K562 (cell line): ENCODE data around the gene ITGB5. TPM values are rescaled to one million over a fixed set of nuclear protein-coding genes. Genes with fewer than 3 reads are reported as not detected.

ENCODE experiments used
- ATAC-seq: fragments of 200-7000 bp; cut with Tn5 transposase; 3 replicates; pipeline ENCODE4 v1.9.1; 2020; ENCODE audit warnings: moderate library complexity
- BruUV-seq: library from RNA; stranded (reverse); fragments of 400-500 nt; replicated peaks from 2 replicates; lab custom pipeline; 2021; lab: Mats Ljungman, UMichigan
- CTCF ChIA-PET: fragments of 300-600 bp; formaldehyde crosslinking; extraction: SDS; loops from one replicate; lab custom pipeline; 2021; ENCODE audit warnings: low intra/inter-chr PET ratio; lab: Yijun Ruan, JAX
- POLR2A ChIA-PET: fragments of 300-600, 350-650 bp; sonication (Branson Sonifier 250); formaldehyde crosslinking; extraction: SDS; loops from one replicate; lab custom pipeline; 2021; ENCODE audit warnings: antibody characterized with exemption, inconsistent platforms; lab: Yijun Ruan, JAX
- DNase-seq, 4 experiments: peaks; one replicate each; pipeline versions ENCODE4 v3.0.0 to v3.0.0-alpha.2; 2011 to 2018; ENCODE audit warnings: low spot score in 3 of 4, mixed read lengths in 3 of 4; ENCODE audit errors: extremely low read depth in 1 of 4
- FAIRE-seq: peaks from 2 replicates; lab custom pipeline; 2011; peaks lifted over from hg19 to GRCh38; lab: Jason Lieb, UNC
- H2AFZ ChIP-seq: 2 replicates; pipeline ENCODE4 v1.6.0; 2011; ENCODE audit warnings: low read depth, low read length, control low read depth, inconsistent platforms
- H3K27ac ChIP-seq: fragments of 200-600 bp; 3 replicates; pipeline ENCODE4 v1.8.0; 2011; ENCODE audit warnings: low read depth, mild to moderate bottlenecking, control low read depth, inconsistent platforms, low read length, moderate library complexity, mixed read lengths; ENCODE audit errors: extremely low read depth
- H3K27me3 ChIP-seq, 2 experiments: fragments of 300-600 bp in 1 of 2; 2 replicates in 1 of 2; 3 replicates in 1 of 2; pipeline versions ENCODE4 v1.6.0 to v1.8.0; 2011; ENCODE audit warnings: inconsistent platforms in 2 of 2, low read length in 2 of 2, mild to moderate bottlenecking in 1 of 2, mixed read lengths in 1 of 2, moderate library complexity in 1 of 2; ENCODE audit not compliant: control insufficient read depth in 2 of 2, insufficient read depth in 2 of 2
- H3K36me3 ChIP-seq: fragments of 300-600 bp; 3 replicates; pipeline ENCODE4 v1.8.0; 2011; ENCODE audit warnings: mild to moderate bottlenecking, low read length, inconsistent platforms; ENCODE audit not compliant: control insufficient read depth, insufficient read depth
- H3K4me1 ChIP-seq, 2 experiments: fragments of 200-600 bp in 1 of 2; replicated peaks in 1 of 2; 2 replicates in 1 of 2; 3 replicates in 1 of 2; pipeline versions ENCODE4 v1.5.1 to v1.8.0; 2011; ENCODE audit warnings: inconsistent platforms in 2 of 2, low read length in 2 of 2, mild to moderate bottlenecking in 1 of 2, mixed read lengths in 1 of 2, moderate library complexity in 1 of 2; ENCODE audit not compliant: control insufficient read depth in 2 of 2, insufficient read depth in 2 of 2
- H3K4me2 ChIP-seq: 2 replicates; pipeline ENCODE4 v1.6.1; 2011; ENCODE audit warnings: low read length, control low read depth, inconsistent platforms, mixed read lengths; ENCODE audit not compliant: insufficient read depth
- H3K4me3 ChIP-seq: fragments of 200-600 bp; sonication (generic), shearing (Covaris generic); 2 replicates; pipeline ENCODE4 v1.5.1; 2016; ENCODE audit warnings: control low read depth, inconsistent platforms
- H3K79me2 ChIP-seq: fragments of 200-600 bp; 3 replicates; pipeline ENCODE4 v1.8.0; 2011; ENCODE audit warnings: low read length, inconsistent platforms; ENCODE audit not compliant: control insufficient read depth, insufficient read depth
- H3K9ac ChIP-seq, 2 experiments: 2 replicates each; pipeline versions ENCODE4 v1.6.0 to v1.6.1; 2011; ENCODE audit warnings: low read depth in 2 of 2, low read length in 2 of 2, control low read depth in 1 of 2, inconsistent platforms in 1 of 2, mild to moderate bottlenecking in 1 of 2, mixed read lengths in 1 of 2; ENCODE audit not compliant: insufficient read depth in 1 of 2
- H3K9me1 ChIP-seq: one replicate; pipeline ENCODE4 v1.6.0; 2011; ENCODE audit warnings: inconsistent platforms, mild to moderate bottlenecking, low read length, moderate library complexity; ENCODE audit not compliant: control insufficient read depth, insufficient read depth
- H3K9me3 ChIP-seq: replicated peaks from 2 replicates; pipeline ENCODE4 v1.5.1; 2011; ENCODE audit warnings: low read depth, low read length, inconsistent platforms; ENCODE audit not compliant: control insufficient read depth, insufficient read depth
- H4K20me1 ChIP-seq: replicated peaks from 2 replicates; pipeline ENCODE4 v1.6.1; 2011; ENCODE audit warnings: low read length, inconsistent platforms, mixed read lengths; ENCODE audit not compliant: control insufficient read depth, insufficient read depth
- ARHGAP35 ChIP-seq: fragments of 450-650 bp; IDR thresholded peaks from 2 replicates; pipeline ENCODE4 v1.6.1; 2018; ENCODE audit not compliant: partially characterized antibody
- CCAR2 ChIP-seq: fragments of 200-400 bp; formaldehyde crosslinking; IDR thresholded peaks from 2 replicates; pipeline ENCODE4 v1.6.1; 2017; ENCODE audit warnings: mild to moderate bottlenecking, low read depth, low read length
- CEBPG ChIP-seq, 3 experiments: fragments of 200-800 bp in 1 of 3; sonication (Bioruptor generic) in 1 of 3; sonication (generic) in 1 of 3; formaldehyde crosslinking in 1 of 3; IDR thresholded peaks in 2 of 3; conservative IDR thresholded peaks in 1 of 3; 2 replicates each; pipeline versions ENCODE4 v1.6.1 to v1.8.0; 2016 to 2022; ENCODE audit warnings: missing compliant biosample characterization in 2 of 3, missing genetic modification characterization in 2 of 3, mild to moderate bottlenecking in 1 of 3, missing genetic modification reagents in 1 of 3
- KAT2B ChIP-seq: IDR thresholded peaks from one replicate; pipeline ENCODE4 v1.6.1; 2012; ENCODE audit warnings: low read depth, mild to moderate bottlenecking, control low read depth, inconsistent platforms, low read length, moderate library complexity
- MAZ ChIP-seq, 2 experiments: fragments of 450-650 bp in 1 of 2; sonication (generic) in 1 of 2; formaldehyde crosslinking; IDR thresholded peaks in 1 of 2; conservative IDR thresholded peaks in 1 of 2; 2 replicates each; pipeline versions ENCODE4 v1.4.0 to v1.5.0; 2020; ENCODE audit warnings: mild to moderate bottlenecking in 1 of 2, missing genetic modification reagents in 1 of 2
- NUFIP1 ChIP-seq: fragments of 450-650 bp; IDR thresholded peaks from 2 replicates; pipeline ENCODE4 v1.6.1; 2018; ENCODE audit not compliant: partially characterized antibody
- PTRF ChIP-seq: fragments of 450-650 bp; IDR thresholded peaks from 2 replicates; pipeline ENCODE4 v1.6.1; 2016; ENCODE audit warnings: mild to moderate bottlenecking, missing genetic modification characterization, missing compliant biosample characterization
- RAD21 ChIP-seq, 2 experiments: fragments of 250-450 bp in 1 of 2; fragments of 450-650 bp in 1 of 2; sonication (Bioruptor Pico) in 1 of 2; formaldehyde crosslinking in 1 of 2; IDR thresholded peaks in 1 of 2; conservative IDR thresholded peaks in 1 of 2; 2 replicates each; pipeline versions ENCODE4 v1.4.0 to v1.8.0; 2020 to 2022; ENCODE audit warnings: mild to moderate bottlenecking in 2 of 2, moderate library complexity in 1 of 2
- RBM22 ChIP-seq: fragments of 200-400 bp; formaldehyde crosslinking; IDR thresholded peaks from 2 replicates; pipeline ENCODE4 v1.6.1; 2018; ENCODE audit warnings: low read length, low read depth; ENCODE audit not compliant: poor library complexity, severe bottlenecking
- SIX5 ChIP-seq, 2 experiments: IDR thresholded peaks; 2 replicates each; pipeline ENCODE4 v1.6.1; 2011; ENCODE audit warnings: low read length in 2 of 2, borderline replicate concordance in 1 of 2, low read depth in 1 of 2, mild to moderate bottlenecking in 1 of 2, moderate library complexity in 1 of 2; ENCODE audit not compliant: insufficient read depth in 1 of 2
- TRIM28 ChIP-seq: fragments of 450-650 bp; IDR thresholded peaks from 2 replicates; pipeline ENCODE4 v1.6.1; 2017
- ZNF778 ChIP-seq: fragments of 450-650 bp; formaldehyde crosslinking; IDR thresholded peaks from 2 replicates; pipeline ENCODE4 v1.4.0; 2020; ENCODE audit warnings: mild to moderate bottlenecking, moderate library complexity
- WGBS: fragments of 100-300 bp; shearing (Covaris generic); methylation state at CpG from one replicate; pipeline ENCODE4 v1.1.6; 2016; ENCODE audit warnings: low coverage, mixed read lengths; ENCODE audit not compliant: insufficient coverage; ENCODE audit errors: missing lambda C conversion rate; 5-methylcytosine and 5-hydroxymethylcytosine counted together
- in situ Hi-C: fragments of 300-500 bp; cut with MboI; formaldehyde crosslinking; loops from 4 replicates; pipeline ENCODE4 v1.15.0; 2018; ENCODE audit warnings: inconsistent platforms, mixed read lengths
- intact Hi-C: fragments of 100-400 bp; cut with micrococcal nuclease; formaldehyde crosslinking; loops from 2 replicates; pipeline ENCODE4 v1.14.2; 2022
- polyA plus RNA-seq, 8 experiments: library from polyadenylated mRNA; depleted of rRNA in 4 of 8; stranded (reverse) in 5 of 8; unstranded in 3 of 8; fragments of >200 nt; fragmentation: Nextera tagmentation in 2 of 8; fragmentation: Illumina TruSeq in 1 of 8; extraction: Ambion mirVana in 2 of 8; extraction: Trizol in 1 of 8; gene quantifications; 2 replicates each; pipeline versions ENCODE4 v1.2.1 to v1.2.3, GENCODE V29; 2011 to 2014; ENCODE audit warnings: inconsistent platforms in 1 of 8, missing spikeins in 1 of 8
- total RNA-seq, 7 experiments: library from RNA; depleted of rRNA in 6 of 7; stranded (reverse); fragments of >200 nt in 6 of 7; fragmentation: Illumina TruSeq in 2 of 7; extraction: Trizol in 2 of 7; gene quantifications; 2 replicates each; pipeline versions ENCODE4 v1.2.1 to v1.2.3, GENCODE V29; 2011 to 2021; ENCODE audit warnings: low replicate concordance in 1 of 7
- TF ChIP-seq, protein P1 (sequence below): fragments of 150-350 bp; conservative IDR thresholded peaks from 2 replicates; pipeline ENCODE4 v1.6.1; 2014; ENCODE audit warnings: low read length

ITGB5 gene
- total and polyA plus RNA-seq, 9 of the 15 experiments (the other 6 are each of a cell fraction or from before 2014, with no cell fraction given) = 1.7 to 46.8 (median 9.9) TPM

DNA sequence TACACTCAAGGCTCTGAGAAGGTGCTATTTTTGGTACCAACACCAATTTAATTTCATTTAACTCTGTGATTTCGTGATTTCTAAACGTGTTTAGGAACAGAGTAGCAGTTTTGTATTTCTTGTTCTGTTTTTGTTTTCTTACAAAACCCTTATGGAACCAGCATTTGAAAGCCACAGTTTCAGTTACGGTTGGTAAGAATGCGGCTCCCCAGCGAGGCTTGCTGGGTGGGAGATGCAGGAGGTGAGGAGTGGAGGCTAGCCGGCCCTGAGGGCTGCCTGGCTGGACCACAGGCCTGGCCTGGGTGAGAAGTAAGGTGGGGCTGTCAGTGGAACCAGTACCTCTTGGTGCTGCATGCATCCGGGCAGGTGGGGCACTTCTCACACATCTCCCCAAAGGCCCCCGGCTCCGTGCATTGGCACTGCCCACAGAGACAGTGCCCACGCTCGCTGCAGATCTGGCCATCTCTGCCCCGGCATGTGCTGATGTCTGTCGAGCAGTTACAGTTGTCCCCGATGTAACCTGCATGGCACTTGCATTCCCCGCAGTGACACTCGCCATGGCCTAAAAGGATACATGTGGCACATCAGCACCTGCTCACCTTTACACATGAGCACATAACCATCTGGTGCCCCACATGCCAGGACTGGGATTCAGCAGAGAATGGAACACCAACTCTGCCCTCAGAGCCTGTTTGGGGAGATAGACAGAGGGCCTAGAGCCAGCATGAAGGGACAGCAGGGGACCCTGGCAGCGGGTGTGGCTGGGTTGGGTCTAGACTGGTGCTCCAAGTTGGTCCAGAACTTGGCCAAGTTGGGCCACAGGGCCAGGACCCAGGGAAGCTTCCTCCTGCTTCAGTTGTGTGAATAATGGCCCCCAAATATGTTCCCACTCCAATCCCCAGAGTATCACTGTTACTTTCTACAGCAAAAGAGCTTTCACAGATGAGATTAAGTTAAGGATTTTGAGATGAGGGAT is 113.5 kb downstream of the ITGB5 start:
- no peak for TF ChIP-seq KAT2B
- TF ChIP-seq, protein P1, sequence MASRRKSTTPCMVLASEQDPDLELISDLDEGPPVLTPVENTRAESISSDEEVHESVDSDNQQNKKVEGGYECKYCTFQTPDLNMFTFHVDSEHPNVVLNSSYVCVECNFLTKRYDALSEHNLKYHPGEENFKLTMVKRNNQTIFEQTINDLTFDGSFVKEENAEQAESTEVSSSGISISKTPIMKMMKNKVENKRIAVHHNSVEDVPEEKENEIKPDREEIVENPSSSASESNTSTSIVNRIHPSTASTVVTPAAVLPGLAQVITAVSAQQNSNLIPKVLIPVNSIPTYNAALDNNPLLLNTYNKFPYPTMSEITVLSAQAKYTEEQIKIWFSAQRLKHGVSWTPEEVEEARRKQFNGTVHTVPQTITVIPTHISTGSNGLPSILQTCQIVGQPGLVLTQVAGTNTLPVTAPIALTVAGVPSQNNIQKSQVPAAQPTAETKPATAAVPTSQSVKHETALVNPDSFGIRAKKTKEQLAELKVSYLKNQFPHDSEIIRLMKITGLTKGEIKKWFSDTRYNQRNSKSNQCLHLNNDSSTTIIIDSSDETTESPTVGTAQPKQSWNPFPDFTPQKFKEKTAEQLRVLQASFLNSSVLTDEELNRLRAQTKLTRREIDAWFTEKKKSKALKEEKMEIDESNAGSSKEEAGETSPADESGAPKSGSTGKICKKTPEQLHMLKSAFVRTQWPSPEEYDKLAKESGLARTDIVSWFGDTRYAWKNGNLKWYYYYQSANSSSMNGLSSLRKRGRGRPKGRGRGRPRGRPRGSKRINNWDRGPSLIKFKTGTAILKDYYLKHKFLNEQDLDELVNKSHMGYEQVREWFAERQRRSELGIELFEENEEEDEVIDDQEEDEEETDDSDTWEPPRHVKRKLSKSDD = no peak
- no peak for TF ChIP-seq CCAR2
- TF ChIP-seq NUFIP1 = no peak
- no peak for TF ChIP-seq ZNF778 (CRISPR knock-in tag)
- no peak for TF ChIP-seq TRIM28
- no peak for TF ChIP-seq RBM22
- TF ChIP-seq ARHGAP35 = no peak
- no peak for TF ChIP-seq PTRF (tag)
- TF ChIP-seq SIX5 (IDR thresholded peaks at IDR 0.05; ENCODE audit: borderline replicate concordance in 1 of 2, insufficient read depth in 1 of 2, low read depth in 1 of 2, low read length in 2 of 2) = no peak
- TF ChIP-seq RAD21 (CRISPR knock-in tag; conservative IDR thresholded peaks at IDR 0.05 in 1 of 2, IDR thresholded peaks at IDR 0.05 in 1 of 2) = no peak
- TF ChIP-seq MAZ (CRISPR knock-in tag; conservative IDR thresholded peaks at IDR 0.05 in 1 of 2, IDR thresholded peaks at IDR 0.05 in 1 of 2) = no peak
- no peak for TF ChIP-seq CEBPG (CRISPR knock-in tag; IDR thresholded peaks at IDR 0.05)
- no peak for TF ChIP-seq CEBPG (tag; conservative IDR thresholded peaks at IDR 0.05 in 1 of 2, IDR thresholded peaks at IDR 0.05 in 1 of 2)
- TF ChIP-seq, all 486 proteins: peak for 0
- no peak for DNase-seq
- intact Hi-C loops = loop anchor here (5.0 kb wide), 1 partner anchor 114 kb away; the partner anchor contains the start of gene ITGB5
- no peak for ATAC-seq
- Histone ChIP-seq H3K9me1 (peaks cover 6% of the 10 kb centered on the region), H3K79me2 (no peaks in the 10 kb centered on the region), H3K9ac (no peak overlapping the region), H3K27ac (no peak overlapping the region), H3K4me3 (no peak overlapping the region), H3K4me1 (peaks cover 5 to 8% of the 10 kb centered on the region in 2 experiments; a peak in 4 of 5 replicates), H3K27me3 (no peaks in the 10 kb centered on the region; a peak in 1 of 5 replicates), H4K20me1 (peaks cover 11% of the 10 kb centered on the region), H3K36me3 (no peaks in the 10 kb centered on the region), H3K9me3 (no peaks in the 10 kb centered on the region), H3K4me2 (no peak overlapping the region), H2AFZ (no peak overlapping the region)
- WGBS = 72% methylated on average over 10 of the region's 17 CpGs
- FAIRE-seq = no peak
- in situ Hi-C loops = no loop called here
- ChIA-PET CTCF (no interaction called here), POLR2A (no interaction called here)
- no TSS peak for BruUV-seq
